H1 (cell line): ENCODE data around the gene CCDC7. TPM values are rescaled to one million over a fixed set of nuclear protein-coding genes. Genes with fewer than 3 reads are reported as not detected.
"Not testable (repeated sequence)": the region's sequence is repeated elsewhere in the genome, so short reads cannot be mapped to it uniquely, and the experiment has no call there.

Experiments used
- CTCF ChIA-PET: fragments of 300-600 bp; sonication (Branson Sonifier 250); formaldehyde crosslinking; loops from one replicate; lab custom pipeline; 2021; ENCODE audit not compliant: partially characterized antibody; lab: Charles Lee
- POLR2A ChIA-PET: fragments of 300-600 bp; sonication (Branson Sonifier 250); formaldehyde crosslinking; loops from one replicate; lab custom pipeline; 2021; ENCODE audit warnings: inconsistent platforms; ENCODE audit not compliant: partially characterized antibody; lab: Charles Lee
- DNase-seq, 2 experiments: peaks; one replicate each; pipeline versions ENCODE4 v3.0.0 to v3.0.0-alpha.2; 2010 to 2022; ENCODE audit warnings: low spot score in 2 of 2, low read depth in 1 of 2, mixed read lengths in 1 of 2
- FAIRE-seq: peaks from 2 replicates; lab custom pipeline; 2011; peaks lifted over from hg19 to GRCh38; lab: Jason Lieb, UNC
- H2AFZ ChIP-seq: 2 replicates; pipeline ENCODE4 v1.8.1; 2012; ENCODE audit warnings: low read length, inconsistent platforms
- H2AK5ac ChIP-seq: 2 replicates; pipeline ENCODE4 v1.6.1; 2013; ENCODE audit warnings: low read depth, low read length
- H2BK120ac ChIP-seq: replicated peaks from 2 replicates; pipeline ENCODE3; 2013; ENCODE audit warnings: low read depth, low read length, inconsistent platforms
- H2BK12ac ChIP-seq: 2 replicates; pipeline ENCODE4 v1.6.1; 2013; ENCODE audit warnings: low read depth, low read length
- H2BK15ac ChIP-seq: 2 replicates; pipeline ENCODE4 v1.6.1; 2013; ENCODE audit warnings: low read length
- H2BK20ac ChIP-seq: 2 replicates; pipeline ENCODE4 v1.6.1; 2013; ENCODE audit warnings: low read length
- H2BK5ac ChIP-seq: 2 replicates; pipeline ENCODE4 v1.6.1; 2013; ENCODE audit warnings: low read depth, low read length
- H3K14ac ChIP-seq: 2 replicates; pipeline ENCODE4 v1.6.1; 2013; ENCODE audit warnings: inconsistent platforms; ENCODE audit not compliant: insufficient read length
- H3K18ac ChIP-seq: 2 replicates; pipeline ENCODE4 v1.6.1; 2013; ENCODE audit warnings: low read length; ENCODE audit errors: extremely low read depth
- H3K23ac ChIP-seq: 2 replicates; pipeline ENCODE4 v1.6.1; 2013; ENCODE audit warnings: inconsistent platforms; ENCODE audit not compliant: insufficient read length
- H3K23me2 ChIP-seq: 2 replicates; pipeline ENCODE4 v1.6.1; 2013; ENCODE audit warnings: low read depth, low read length
- H3K27ac ChIP-seq: 2 replicates; pipeline ENCODE4 v1.6.1; 2011; ENCODE audit warnings: low read depth, low read length, inconsistent platforms
- H3K27me3 ChIP-seq, 4 experiments: replicated peaks in 1 of 4; 1 replicate in 1 of 4; 2 replicates in 3 of 4; pipeline versions ENCODE4 v1.6.1 to v1.8.1; 2011 to 2013; ENCODE audit warnings: low read length in 3 of 4, mild to moderate bottlenecking in 3 of 4, inconsistent platforms in 2 of 4, mixed read lengths in 2 of 4, moderate library complexity in 1 of 4; ENCODE audit not compliant: control insufficient read depth in 3 of 4, insufficient read depth in 3 of 4; ENCODE audit errors: extremely low read depth in 1 of 4
- H3K36me3 ChIP-seq, 4 experiments: 2 replicates each; pipeline versions ENCODE4 v1.6.1 to v1.8.1; 2011 to 2013; ENCODE audit warnings: mild to moderate bottlenecking in 4 of 4, low read length in 3 of 4, moderate library complexity in 2 of 4, control low read depth in 1 of 4, inconsistent platforms in 1 of 4; ENCODE audit not compliant: insufficient read depth in 4 of 4, control insufficient read depth in 2 of 4
- H3K4ac ChIP-seq: replicated peaks from 2 replicates; pipeline ENCODE3; 2013; ENCODE audit warnings: low read length, low read depth, mixed read lengths, inconsistent platforms; ENCODE audit not compliant: insufficient read length
- H3K4me1 ChIP-seq, 4 experiments: replicated peaks in 1 of 4; 1 replicate in 1 of 4; 2 replicates in 3 of 4; pipeline versions ENCODE4 v1.6.1 to v1.8.1; 2011 to 2013; ENCODE audit warnings: low read length in 3 of 4, inconsistent platforms in 2 of 4, mixed read lengths in 1 of 4; ENCODE audit not compliant: insufficient read depth in 4 of 4, control insufficient read depth in 3 of 4
- H3K4me2 ChIP-seq, 2 experiments: 2 replicates each; pipeline versions ENCODE4 v1.6.1 to v1.8.1; 2011 to 2013; ENCODE audit warnings: low read depth in 2 of 2, low read length in 2 of 2, control low read depth in 1 of 2, inconsistent platforms in 1 of 2, mild to moderate bottlenecking in 1 of 2; ENCODE audit not compliant: insufficient read depth in 1 of 2
- H3K4me3 ChIP-seq, 4 experiments: fragments of 200-600, 300-600 bp in 1 of 4; sonication (generic), shearing (Covaris generic), sonication (Bioruptor Twin) in 1 of 4; 2 replicates each; pipeline versions ENCODE4 v1.5.1 to v1.8.1; 2011 to 2016; ENCODE audit warnings: low read length in 4 of 4, low read depth in 3 of 4, control low read depth in 2 of 4, inconsistent platforms in 2 of 4, mild to moderate bottlenecking in 2 of 4, mixed read lengths in 1 of 4, moderate library complexity in 1 of 4; ENCODE audit not compliant: insufficient read depth in 2 of 4; ENCODE audit errors: extremely low read depth in 1 of 4
- H3K56ac ChIP-seq: replicated peaks from 2 replicates; pipeline ENCODE3; 2013; ENCODE audit warnings: low read depth, mild to moderate bottlenecking, mixed read lengths, low read length, inconsistent platforms; ENCODE audit not compliant: insufficient read length
- H3K79me1 ChIP-seq: 2 replicates; pipeline ENCODE4 v1.6.1; 2013; ENCODE audit warnings: low read depth, low read length, control low read depth
- H3K79me2 ChIP-seq, 2 experiments: 2 replicates each; pipeline versions ENCODE4 v1.6.1 to v1.8.1; 2012 to 2013; ENCODE audit warnings: low read length in 2 of 2, mild to moderate bottlenecking in 2 of 2, inconsistent platforms in 1 of 2; ENCODE audit not compliant: insufficient read depth in 2 of 2, control insufficient read depth in 1 of 2
- H3K9ac ChIP-seq, 4 experiments: replicated peaks in 1 of 4; 1 replicate in 1 of 4; 2 replicates in 3 of 4; pipeline versions ENCODE4 v1.6.1 to v1.8.1; 2011 to 2013; ENCODE audit warnings: low read depth in 3 of 4, low read length in 3 of 4, control low read depth in 2 of 4, mild to moderate bottlenecking in 2 of 4, moderate library complexity in 2 of 4, inconsistent platforms in 1 of 4; ENCODE audit errors: extremely low read depth in 1 of 4
- H3K9me3 ChIP-seq, 2 experiments: 2 replicates each; pipeline versions ENCODE4 v1.6.1 to v1.8.1; 2012 to 2013; ENCODE audit warnings: mild to moderate bottlenecking in 2 of 2, moderate library complexity in 2 of 2, control low read depth in 1 of 2, inconsistent platforms in 1 of 2, low read depth in 1 of 2, low read length in 1 of 2, mixed read lengths in 1 of 2; ENCODE audit not compliant: insufficient read depth in 2 of 2
- H4K20me1 ChIP-seq, 2 experiments: replicated peaks in 1 of 2; 2 replicates each; pipeline versions ENCODE3 to v1.8.1; 2011 to 2013; ENCODE audit warnings: inconsistent platforms in 2 of 2, low read length in 2 of 2, mild to moderate bottlenecking in 1 of 2; ENCODE audit not compliant: insufficient read depth in 2 of 2, control insufficient read depth in 1 of 2
- H4K5ac ChIP-seq: 2 replicates; pipeline ENCODE4 v1.6.1; 2013; ENCODE audit warnings: low read length, low read depth, mixed read lengths, inconsistent platforms; ENCODE audit not compliant: insufficient read length
- H4K8ac ChIP-seq: 2 replicates; pipeline ENCODE4 v1.8.0; 2013; ENCODE audit warnings: mild to moderate bottlenecking, moderate library complexity, low read length, inconsistent platforms; ENCODE audit not compliant: insufficient read depth; ENCODE audit errors: extremely low read depth
- H4K91ac ChIP-seq: replicated peaks from 2 replicates; pipeline ENCODE3; 2013; ENCODE audit warnings: low read length, mixed read lengths, inconsistent platforms; ENCODE audit not compliant: insufficient read length
- RAD21 ChIP-seq, 2 experiments: IDR thresholded peaks in 1 of 2; conservative IDR thresholded peaks in 1 of 2; 2 replicates each; pipeline ENCODE4 v1.6.1; 2011; ENCODE audit warnings: low read depth in 2 of 2, low read length in 2 of 2, improper control_type of control experiment in 1 of 2, inconsistent platforms in 1 of 2, mild to moderate bottlenecking in 1 of 2, moderate library complexity in 1 of 2
- SP2 ChIP-seq: IDR thresholded peaks from 2 replicates; pipeline ENCODE4 v1.6.1; 2012; ENCODE audit warnings: mild to moderate bottlenecking, low read length, inconsistent platforms
- SP4 ChIP-seq: IDR thresholded peaks from 2 replicates; pipeline ENCODE4 v1.6.1; 2012; ENCODE audit warnings: low read length, inconsistent platforms
- WGBS, 2 experiments: shearing (Covaris generic) in 1 of 2; methylation state at CpG; one replicate each; pipeline versions ENCODE4 v1.1.6 to v1.1.7; 2013 to 2015; ENCODE audit warnings: low lambda C conversion rate in 2 of 2, mixed read lengths in 2 of 2, inconsistent platforms in 1 of 2, low coverage in 1 of 2, missing lambda C conversion rate in 1 of 2; ENCODE audit not compliant: insufficient replicate concordance in 2 of 2, insufficient coverage in 1 of 2, insufficient read length in 1 of 2; ENCODE audit errors: extremely low coverage in 1 of 2, missing lambda C conversion rate in 1 of 2; 5-methylcytosine and 5-hydroxymethylcytosine counted together
- polyA plus RNA-seq, 7 experiments: library from polyadenylated mRNA; depleted of rRNA in 3 of 7; stranded (reverse) in 5 of 7; unstranded in 2 of 7; fragments of >200 nt in 5 of 7; fragments of 200-250 nt in 2 of 7; gene quantifications; 1 replicate in 5 of 7; 2 replicates in 1 of 7; 4 replicates in 1 of 7; pipeline versions ENCODE4 v1.2.1 to v1.2.3, GENCODE V29; 2011 to 2013; ENCODE audit warnings: missing spikeins in 2 of 7, mixed read lengths in 2 of 7
- total RNA-seq: library from RNA; stranded (reverse); fragmentation: NEBNext Ultra II Directional; extraction: Animal tissue kit (Norgen Biotek cat#: 25700); gene quantifications from 2 replicates; pipeline ENCODE4 v1.2.1, GENCODE V29; 2021

Gene CCDC7
- total and polyA plus RNA-seq, 2 of the 8 experiments (the other 6 are each of a cell fraction or from before 2014, with no cell fraction given) = 0.18 to 0.74 TPM

GRCh38 chr10:32650246-32650655 lies 204.3 kb downstream of the CCDC7 start:
- FAIRE-seq = no peak

GRCh38 chr10:32657430-32657829 lies 211.5 kb downstream of the CCDC7 start:
- H2BK15ac ChIP-seq, H4K20me1 ChIP-seq, H4K5ac ChIP-seq, H4K8ac ChIP-seq, H3K56ac ChIP-seq, H2BK20ac ChIP-seq, H2BK5ac ChIP-seq, H3K4me3 ChIP-seq, H2BK12ac ChIP-seq, DNase-seq, H3K27ac ChIP-seq, H3K23ac ChIP-seq, H2AK5ac ChIP-seq, H3K14ac ChIP-seq, H3K23me2 ChIP-seq, H4K91ac ChIP-seq, POLR2A ChIA-PET, H2AFZ ChIP-seq, H3K79me1 ChIP-seq, H3K36me3 ChIP-seq, H3K4me2 ChIP-seq, FAIRE-seq, H3K27me3 ChIP-seq, H3K4me1 ChIP-seq, H3K79me2 ChIP-seq, CTCF ChIA-PET, H2BK120ac ChIP-seq, H3K18ac ChIP-seq, H3K9ac ChIP-seq, H3K4ac ChIP-seq: not testable (repeated sequence)
- peaks cover 26 to 41% of the 10 kb centered on the region in 2 experiments for H3K9me3 ChIP-seq
- WGBS, 2 experiments = 21% methylated on average over 1 of the region's 1 CpG; no CpG with 5 or more reads in 1 of the 2 experiments

More at GRCh38 chr10:32650246-32650655, 204.3 kb downstream of the CCDC7 start:
- Histone ChIP-seq H4K20me1 (no peaks in the 10 kb centered on the region), H3K79me2 (no peaks in the 10 kb centered on the region), H4K8ac (no peak overlapping the region), H2BK5ac (no peak overlapping the region), H3K56ac (no peak overlapping the region), H3K4me3 (no peak overlapping the region), H2BK15ac (no peak overlapping the region), H3K9ac (no peak overlapping the region), H2BK20ac (no peak overlapping the region), H3K18ac (no peak overlapping the region), H3K4me1 (no peaks in the 10 kb centered on the region), H3K27me3 (no peaks in the 10 kb centered on the region), H3K14ac (no peak overlapping the region), H2AK5ac (no peak overlapping the region), H2AFZ (0 out of 2 replicates have a peak overlapping the region, but pooled peaks have one; percentile 66), H4K91ac (no peak overlapping the region), H3K36me3 (no peaks in the 10 kb centered on the region), H3K23ac (no peak overlapping the region), H3K4ac (no peak overlapping the region), H3K9me3 (peaks cover 9 to 17% of the 10 kb centered on the region in 2 experiments; a peak in 2 of 4 replicates), H2BK120ac (no peak overlapping the region), H3K23me2 (no peaks in the 10 kb centered on the region), H3K4me2 (no peak overlapping the region), H4K5ac (no peak overlapping the region), H3K79me1 (no peaks in the 10 kb centered on the region), H3K27ac (no peak overlapping the region), H2BK12ac (no peak overlapping the region)
- ChIA-PET POLR2A (no interaction called here), CTCF (interaction anchor here (1.3 kb wide), 1 partner anchor 14 kb away, joined by 3 read pairs; no protein-coding TSS in a partner anchor)
- DNase-seq = no peak
- WGBS, 2 experiments = 71% methylated on average over 1 of the region's 1 CpG; no CpG with 5 or more reads in 1 of the 2 experiments
- peak in 1 of 2 experiments; percentile 27; a peak in 2 of 4 replicates for TF ChIP-seq RAD21 (IDR thresholded peaks at IDR 0.05 in 1 of 2, conservative IDR thresholded peaks at IDR 0.05 in 1 of 2; ENCODE audit: low read depth in 2 of 2, low read length in 2 of 2)
- TF ChIP-seq SP2 = no peak
- no peak for TF ChIP-seq SP4
